Glomerular visceral epithelial cell (primary cell): Measurements from ENCODE around the gene STRA6.

Experiments used
- DNase-seq: peaks from one replicate; pipeline ENCODE4 v3.0.0-alpha.2; 2016; ENCODE audit errors: extremely low spot score

Gene STRA6

GRCh38 chr15:74131628-74132413, 70.8 kb downstream of the STRA6 start:
- DNase-seq: no peak

GRCh38 chr15:74130849-74131627, 71.5 kb downstream of the STRA6 start:
- DNase-seq: no peak

- DNase-seq: no peak
Measured at GRCh38 chr15:74130155-74130848, 72.3 kb downstream of the STRA6 start, which contains the start of gene ISLR2. Gene ISLR2 (plus strand): TSS chr15:74130586. CDS start chr15:74132755, 2,169 bp downstream.

- DNase-seq: no peak
Measured at GRCh38 chr15:74129586-74130154, 72.9 kb downstream of the STRA6 start.
